ENCODE measurements around the gene C19orf18. TPM values are rescaled to one million over a fixed set of nuclear protein-coding genes. Genes with fewer than 3 reads are reported as not detected.
"Not testable (repeated sequence)": the region's sequence is repeated elsewhere in the genome, so short reads cannot be mapped to it uniquely, and the experiment has no call there.

C19orf18 gene
- total RNA-seq, 2 donors from 2014 or later = 2.0 to 2.1 TPM

DNA sequence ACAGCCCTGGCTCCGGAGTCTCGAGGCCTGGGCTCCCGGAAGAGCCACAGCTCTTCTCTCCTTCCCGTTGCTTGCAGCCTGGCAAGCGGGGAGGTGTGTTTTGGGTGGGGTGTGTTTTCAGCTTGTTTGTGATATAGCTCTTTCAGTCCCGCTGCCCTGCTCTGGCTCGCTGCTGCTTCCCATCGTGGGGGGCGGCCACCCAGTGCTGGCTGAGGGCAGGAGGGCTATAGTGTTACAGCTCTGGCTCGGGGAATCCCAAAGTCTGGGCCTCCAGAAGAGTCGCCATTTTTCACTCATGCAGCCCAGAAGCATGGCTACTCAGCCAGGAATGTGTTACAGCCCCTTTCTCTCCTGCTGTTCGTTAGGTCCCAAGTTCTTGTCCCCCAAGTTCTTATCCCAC is 24.6 kb downstream of the C19orf18 start:
- DNase-seq (no peak), ATAC-seq (no peak)
- intact Hi-C loops (cut with DNase I) = no loop called here

DNA sequence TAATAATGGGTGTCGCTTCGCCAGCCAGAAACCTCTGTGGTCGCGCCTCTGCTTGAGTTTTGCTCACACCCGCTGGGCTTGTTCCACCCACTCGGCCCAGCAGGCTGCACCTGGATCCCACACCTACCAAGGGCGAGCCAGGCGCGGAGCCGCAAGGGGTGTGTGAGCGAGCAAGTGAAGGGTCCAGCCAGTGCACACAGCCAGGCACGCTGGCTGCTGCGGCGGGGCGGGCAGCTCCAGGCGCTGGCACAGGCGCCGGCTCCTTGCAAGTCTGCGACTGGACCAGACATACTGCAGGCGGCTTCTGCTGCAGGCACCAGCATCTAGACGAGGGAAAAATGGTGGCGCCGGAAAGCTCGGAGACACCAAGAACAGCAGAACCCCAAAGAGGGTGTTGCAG is 25.0 kb downstream of the C19orf18 start:
- ATAC-seq (no peak), DNase-seq (peak; percentile 22)
- intact Hi-C loops (cut with DNase I) = no loop called here

DNA sequence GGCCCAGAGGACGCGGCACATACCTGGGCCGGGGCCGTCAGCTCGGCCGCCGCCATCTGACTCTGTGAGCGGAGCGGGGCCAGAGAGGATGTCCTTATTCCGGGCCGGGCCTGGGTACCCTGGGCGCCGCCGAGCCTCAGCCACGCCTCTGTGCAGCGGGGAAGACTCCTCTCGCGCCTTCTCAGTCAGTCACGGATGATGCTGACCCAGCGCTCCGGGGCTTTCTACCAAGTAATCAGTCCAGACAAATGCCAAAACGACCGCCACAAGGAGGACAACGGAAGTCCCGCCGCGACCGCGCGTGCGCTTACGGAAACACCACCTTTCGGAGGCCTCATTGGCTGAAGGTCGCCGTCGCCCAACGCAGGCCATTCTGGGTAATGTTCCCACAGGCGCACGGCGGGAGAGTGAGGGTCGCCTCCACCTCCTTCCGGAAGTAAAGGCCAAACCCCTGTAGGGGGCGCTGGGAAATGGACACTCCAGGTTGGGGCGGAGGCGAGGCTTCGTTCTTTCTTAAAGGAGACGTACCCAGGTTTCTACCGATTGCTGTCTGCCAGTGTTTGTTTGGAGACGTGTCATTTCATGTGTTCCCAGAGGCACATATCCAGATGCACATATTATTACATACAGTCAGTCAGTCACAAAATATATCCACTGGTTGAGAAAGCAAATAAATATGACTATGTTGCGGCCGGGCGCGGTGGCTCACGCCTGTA is 26.8 kb downstream of the C19orf18 start, which contains the start of gene ZNF256:
Gene ZNF256 (minus strand): TSS at position 288 of the 716 bp plus-strand sequence. CDS start 232 bp downstream, at position 56.
- intact Hi-C loops (cut with DNase I) = no loop called here
- peak; percentile 99 to 100 for ATAC-seq
- peak; percentile 98 for DNase-seq

DNA sequence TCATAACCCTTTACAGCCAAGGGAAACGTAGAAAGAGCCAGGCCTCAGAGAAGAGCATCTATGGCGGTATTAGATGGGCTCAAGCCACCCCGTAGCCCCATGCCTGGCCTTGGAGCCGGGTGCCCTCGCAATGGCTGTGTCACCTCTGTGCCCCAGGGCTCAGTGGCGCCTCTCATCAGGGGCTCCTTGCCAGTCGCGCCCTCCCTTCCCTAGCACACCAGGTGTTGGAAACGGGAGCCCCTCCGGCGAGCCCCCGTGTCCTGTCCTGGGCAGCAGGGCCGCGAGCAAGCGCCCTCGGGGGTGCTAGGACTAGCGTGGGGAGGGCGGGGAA is 27.3 kb downstream of the C19orf18 start:
- no peak for ATAC-seq
- peak; percentile 28 for DNase-seq
- intact Hi-C loops (cut with DNase I) = no loop called here

DNA sequence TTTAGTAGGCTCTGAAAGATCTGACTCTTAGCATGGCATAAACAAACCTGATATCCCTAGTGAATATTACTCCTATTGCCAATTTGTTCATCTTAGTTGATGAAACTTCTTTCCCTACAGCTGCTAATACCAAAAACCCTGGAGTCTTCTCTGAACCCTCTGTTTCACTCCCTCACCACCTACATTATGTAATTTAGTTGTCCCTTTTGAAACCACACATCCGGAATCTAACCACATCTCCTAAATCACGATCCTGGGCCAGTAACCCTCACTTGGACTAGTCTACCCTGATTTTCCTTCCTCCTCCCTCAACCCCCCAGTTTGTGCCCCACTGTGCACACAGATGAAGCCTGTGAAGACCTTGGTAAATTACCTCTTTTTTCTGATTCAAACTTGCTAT is 28.0 kb downstream of the C19orf18 start:
- no peak for DNase-seq
- intact Hi-C loops (cut with DNase I) = no loop called here
- ATAC-seq = no peak

DNA sequence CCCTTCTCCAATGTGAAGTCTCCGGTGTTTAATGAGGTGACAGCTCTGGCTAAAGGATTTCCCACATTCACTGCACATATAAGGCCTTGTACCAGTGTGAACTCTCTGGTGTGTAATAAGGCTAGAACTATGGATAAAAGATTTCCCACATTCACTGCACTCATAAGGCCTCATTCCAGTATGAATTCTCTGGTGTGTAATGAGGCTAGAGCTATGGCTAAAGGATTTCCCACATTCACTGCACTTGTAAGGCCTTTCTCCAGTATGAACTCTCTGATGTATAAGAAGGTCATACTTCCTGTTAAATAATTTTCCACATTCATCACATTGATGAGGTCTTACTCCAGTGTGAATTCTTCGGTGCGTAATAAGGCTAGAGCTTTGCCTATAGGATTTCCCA is 32.7 kb downstream of the C19orf18 start:
- DNase-seq = no peak
- no peak for ATAC-seq
- intact Hi-C loops (cut with DNase I) = no loop called here

DNA sequence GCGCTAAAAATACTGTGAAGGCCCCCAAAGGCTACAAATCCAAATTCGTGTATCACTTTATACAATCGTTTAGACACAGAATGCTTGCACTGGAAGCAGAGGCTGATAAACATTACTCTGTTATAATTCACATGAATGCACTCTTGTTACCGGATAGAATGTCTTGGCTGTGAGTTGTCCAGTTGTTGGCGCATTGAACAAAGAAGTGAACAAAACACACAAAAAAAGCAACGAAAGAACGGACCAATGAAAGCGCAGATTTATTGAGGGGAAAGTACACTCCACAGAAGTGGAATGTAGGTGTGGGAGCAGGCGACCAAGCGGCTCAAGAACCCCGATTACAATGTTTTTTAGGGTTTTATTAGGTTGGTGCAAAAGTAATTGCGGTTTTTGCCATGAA is 38.6 kb downstream of the C19orf18 start:
- no peak for ATAC-seq
- no peak for DNase-seq
- intact Hi-C loops (cut with DNase I) = no loop called here

DNA sequence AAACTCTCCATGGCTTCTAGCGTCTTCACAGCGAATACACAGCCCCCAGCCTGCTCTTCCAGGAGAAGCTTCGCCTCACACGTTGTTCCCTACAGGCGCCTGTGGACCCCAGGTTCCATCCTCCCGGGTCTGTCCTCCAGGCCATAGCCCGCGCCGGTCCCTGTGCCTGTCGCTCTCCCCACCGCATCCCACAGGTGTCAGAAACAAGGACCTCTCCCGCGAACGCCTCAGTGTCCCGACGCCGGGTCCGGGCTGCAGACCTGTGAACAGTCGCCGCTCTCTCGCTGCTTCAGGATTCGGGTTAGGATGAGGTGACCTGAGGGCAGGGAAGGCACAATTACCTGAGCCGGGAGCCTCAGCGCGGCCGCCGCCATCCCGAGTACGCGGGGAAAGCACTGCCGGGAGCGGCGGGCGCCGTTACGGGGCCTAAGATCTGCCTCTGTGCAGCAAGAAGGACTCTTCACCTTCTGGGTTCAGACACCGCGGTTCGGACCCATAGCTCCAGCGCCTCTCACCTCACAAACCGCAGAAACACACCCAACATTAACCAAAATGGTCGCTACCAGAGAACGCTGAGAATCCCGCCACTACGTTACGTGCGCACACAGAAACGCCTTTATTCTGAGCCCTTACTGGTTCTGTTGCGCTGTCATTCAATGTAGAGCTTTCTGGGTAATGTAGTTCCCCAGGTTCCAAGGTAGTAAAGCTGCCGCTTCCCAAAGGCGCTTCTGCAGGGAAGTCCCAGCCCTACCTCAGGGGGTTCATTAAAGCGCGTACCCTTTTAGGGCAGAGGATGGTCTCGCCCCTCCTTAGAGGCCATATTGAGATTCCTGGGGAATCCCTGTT is 39.3 kb downstream of the C19orf18 start, which contains the start of gene ZNF418:
Gene ZNF418 (minus strand): TSS at position 583 of the 846 bp plus-strand sequence. CDS start 1,580 bp downstream, outside the sequence.
- DNase-seq (peak; percentile 57), ATAC-seq (peak; percentile 99 to 100)
- intact Hi-C loops (cut with DNase I) = no loop called here

DNA sequence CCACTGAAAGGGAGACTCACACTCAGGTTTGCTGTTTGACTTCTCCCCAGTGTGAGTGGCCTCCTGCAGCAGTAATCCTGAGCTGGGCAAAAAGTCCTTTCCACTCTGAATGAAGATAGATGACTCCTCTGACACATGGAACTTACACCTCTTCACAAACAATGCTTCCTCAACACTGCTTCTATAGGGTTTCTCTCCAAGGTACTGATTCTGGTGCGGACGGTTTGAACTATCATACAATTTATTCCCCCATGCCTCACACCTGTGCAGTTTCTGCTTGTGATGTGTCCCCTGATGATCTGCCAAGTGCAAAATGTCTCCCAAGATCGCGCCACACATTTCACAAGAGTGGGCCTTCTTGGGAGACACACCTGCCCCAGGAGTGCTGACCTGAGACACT is 46.7 kb downstream of the C19orf18 start:
- ATAC-seq = no peak
- intact Hi-C loops (cut with DNase I) = no loop called here
- DNase-seq = no peak

DNA sequence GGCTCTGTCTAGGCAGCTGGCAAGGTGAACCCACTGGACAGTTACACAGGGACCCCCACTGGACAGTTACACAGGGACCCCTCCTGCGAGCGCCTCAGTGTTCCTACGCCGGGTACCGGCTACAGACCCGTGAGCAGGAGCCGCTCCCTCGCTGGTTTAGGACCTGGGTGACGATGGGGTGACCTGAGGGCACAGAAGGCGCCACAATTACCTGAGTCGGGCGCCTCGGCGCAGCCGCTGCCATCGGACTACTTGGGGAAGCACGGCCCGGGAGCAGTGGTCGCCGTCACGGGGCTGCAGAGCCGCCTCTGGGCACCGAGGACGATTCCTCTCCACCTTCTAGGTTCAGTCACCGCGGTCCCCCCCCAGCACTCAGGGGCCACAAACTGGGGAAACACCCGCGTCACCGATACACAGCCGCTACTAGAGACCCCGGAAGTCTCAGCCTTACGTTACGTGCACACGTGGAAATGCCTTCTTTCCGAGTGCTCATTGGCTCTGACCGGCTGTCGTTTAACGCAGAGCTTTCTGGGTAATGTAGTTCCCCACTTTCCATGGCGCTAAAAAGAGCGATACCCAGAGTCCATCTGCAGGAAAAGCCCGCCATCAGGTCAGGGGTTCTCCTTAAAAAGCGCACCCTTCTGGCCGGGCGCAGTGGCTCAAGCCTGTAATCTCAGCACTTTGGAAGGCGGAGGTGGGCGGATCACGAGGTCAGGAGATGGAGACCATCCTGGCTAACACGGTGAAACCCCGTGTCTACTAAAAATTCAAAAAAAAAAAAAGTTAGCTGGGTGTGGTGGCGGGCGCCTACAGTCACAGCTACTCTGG is 58.0 kb downstream of the C19orf18 start, which contains the start of gene ZNF417:
Gene ZNF417 (minus strand): TSS at position 425 of the 828 bp plus-strand sequence. CDS start 181 bp downstream, at position 244.
- ATAC-seq = peak; percentile 99 to 100
- peak; percentile 87 for DNase-seq
- intact Hi-C loops (cut with DNase I) = not testable (repeated sequence)

DNA sequence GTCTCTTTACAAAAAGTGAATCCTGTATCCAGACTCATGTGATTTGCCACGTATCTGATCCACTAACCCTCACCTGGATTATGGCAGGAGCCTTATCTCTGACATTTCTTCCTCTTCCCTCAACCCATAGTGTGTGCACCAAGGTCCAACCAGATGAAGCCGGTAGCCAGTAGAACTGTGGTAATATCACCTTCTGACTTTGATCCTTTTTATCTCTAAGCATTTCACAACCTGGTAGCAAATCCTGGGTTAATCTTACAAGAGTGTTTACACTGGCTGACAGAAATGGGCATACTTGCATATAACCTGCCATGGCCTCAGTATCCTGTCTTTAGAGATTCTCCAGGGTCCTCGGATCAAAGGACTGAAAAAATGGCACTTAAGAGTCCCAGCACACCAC is 59.8 kb downstream of the C19orf18 start:
- DNase-seq = no peak
- ATAC-seq = no peak
- intact Hi-C loops (cut with DNase I) = no loop called here

Other genes starting within 250 kb of the C19orf18 start
- 1 to 10 TPM; 5.1 to 7.0 TPM for gene ZNF671, start 246.9 kb downstream of the C19orf18 start, total RNA-seq
- gene ZNF776, start 227.7 kb downstream of the C19orf18 start, total RNA-seq = 10 to 100 TPM; 10.8 to 14.4 TPM
- gene ZNF586, start 204.9 kb downstream of the C19orf18 start, total RNA-seq = 1 to 10 TPM; 9.3 to 9.5 TPM
- gene ZNF552, start 159.6 kb downstream of the C19orf18 start, total RNA-seq = 1 to 10 TPM; 3.3 to 4.6 TPM
- gene ZNF587B, start 144.2 kb downstream of the C19orf18 start, total RNA-seq = 1 to 10 TPM; 5.9 to 8.7 TPM
- gene ZNF587, start 124.7 kb downstream of the C19orf18 start, total RNA-seq = 10 to 100 TPM; 18.6 to 20.9 TPM
- 10 to 100 TPM; 10.8 to 10.9 TPM for gene ZNF814, start 85.5 kb downstream of the C19orf18 start, total RNA-seq
- 10 to 100 TPM; 11.9 to 13.4 TPM for gene ZNF417, start 57.9 kb downstream of the C19orf18 start, total RNA-seq
- gene ZNF418, start 39.1 kb downstream of the C19orf18 start, total RNA-seq = 10 to 100 TPM in 1 of 2 donors, 1 to 10 TPM in 1; 9.1 to 10.5 TPM
- 10 to 100 TPM in 1 of 2 donors, 1 to 10 TPM in 1; 9.6 to 15.3 TPM for gene ZNF256, start 26.8 kb downstream of the C19orf18 start, total RNA-seq
- gene ZNF606, start 28.3 kb upstream of the C19orf18 start, total RNA-seq = 10 to 100 TPM; 11.4 to 13.8 TPM
- gene ZSCAN1, start 59.5 kb upstream of the C19orf18 start, total RNA-seq = under 1 TPM in 1 of 2 donors, not detected in 1; 0.42 TPM
- 1 to 10 TPM; 2.5 to 3.4 TPM for gene ZNF135, start 84.7 kb upstream of the C19orf18 start, total RNA-seq
- 10 to 100 TPM; 54.0 to 60.9 TPM for gene ZSCAN18, start 123.7 kb upstream of the C19orf18 start, total RNA-seq
- gene ZNF329, start 176.3 kb upstream of the C19orf18 start, total RNA-seq = 1 to 10 TPM; 7.0 to 8.8 TPM
- 10 to 100 TPM; 20.9 to 28.3 TPM for gene ZNF274, start 208.5 kb upstream of the C19orf18 start, total RNA-seq